ENCODE data around the gene SLC7A11. TPM values are rescaled to one million over a fixed set of nuclear protein-coding genes. Genes with fewer than 3 reads are reported as not detected.

Gene SLC7A11
- total and polyA plus RNA-seq, 10 of the 15 experiments (the other 5 are each of a cell fraction or from before 2014, with no cell fraction given), result 1.6 to 9.8 (median 3.5) TPM

GRCh38 chr4:138226351-138226750 is 15.8 kb downstream of the SLC7A11 start (continued):
- TF ChIP-seq GATAD2B (conservative IDR thresholded peaks at IDR 0.05; ENCODE audit: low read depth), result no peak
- no peak for TF ChIP-seq ATF2 (IDR thresholded peaks at IDR 0.05; ENCODE audit: low read length)
- TF ChIP-seq SIX5 (IDR thresholded peaks at IDR 0.05; ENCODE audit: low read depth, low read length, severe bottlenecking), result no peak

GRCh38 chr4:138225477-138225876 is 16.7 kb downstream of the SLC7A11 start:
- no peaks in the 10 kb centered on the region for H3K4me1 ChIP-seq (ENCODE audit: control insufficient read depth, insufficient read depth, low read length)
- WGBS (ENCODE audit: insufficient coverage, insufficient replicate concordance, low lambda C conversion rate, missing lambda C conversion rate), result 5% methylated on average over 1 of the region's 1 CpG

GRCh38 chr4:138224614-138225013 is 17.5 kb downstream of the SLC7A11 start:
- Histone ChIP-seq H3K36me3 (ENCODE audit: control insufficient read depth in 2 of 2, insufficient read depth in 2 of 2, low read length in 1 of 2) (no peaks in the 10 kb centered on the region), H3K27ac (ENCODE audit: control insufficient read depth, insufficient read depth) (no peak overlapping the region), H3K4me3 (no peak overlapping the region), H3K27me3 (replicated peaks in 1 of 2; ENCODE audit: control insufficient read depth in 2 of 2, insufficient read depth in 2 of 2, low read length in 1 of 2) (no peaks in the 10 kb centered on the region), H3K79me2 (ENCODE audit: control insufficient read depth, insufficient read depth, low read length) (no peaks in the 10 kb centered on the region), H2AFZ (ENCODE audit: control insufficient read depth, low read depth, low read length) (no peak overlapping the region), H4K20me1 (ENCODE audit: control insufficient read depth, insufficient read depth) (no peaks in the 10 kb centered on the region), H3K4me2 (ENCODE audit: control insufficient read depth, insufficient read depth) (no peak overlapping the region), H3K9me3 (replicated peaks; ENCODE audit: control insufficient read depth, insufficient read depth, low read length) (no peaks in the 10 kb centered on the region), H3K4me1 (ENCODE audit: control insufficient read depth, insufficient read depth, low read length) (no peaks in the 10 kb centered on the region), H3K9ac (ENCODE audit: control insufficient read depth, insufficient read depth, low read length) (no peak overlapping the region)
- DNase-seq (ENCODE audit: low read depth, low spot score) (no peak), ATAC-seq (no peak), FAIRE-seq (no peak)
- ChIA-PET SMC1A (ENCODE audit: uncharacterized antibody, unreplicated experiment) (interaction anchor here (1.2 to 2.5 kb wide), 6 partner anchors 9 to 453 kb away, joined by 3 to 14 read pairs (median 5); partner anchors contain the start of gene SLC7A11), CTCF (interaction anchor here (0.7 to 0.8 kb wide), 3 partner anchors 14 to 189 kb away, joined by 3 read pairs; no protein-coding TSS in a partner anchor), POLR2A (no interaction called here), RAD21 (ENCODE audit: unreplicated experiment) (no interaction called here)
- intact Hi-C loops (cut with micrococcal nuclease; ENCODE audit: unreplicated experiment) (no loop called here), in situ Hi-C loops (cut with MboI) (loop anchor here (25.0 kb wide), 1 partner anchor 1088 kb away; the partner anchor contains the start of genes NAA15 and NDUFC1)
- BruUV-seq (replicated peaks), result no TSS peak
- TF ChIP-seq RFX5 (IDR thresholded peaks at IDR 0.05; ENCODE audit: low read depth, low read length) (no peak), ZNF622 (IDR thresholded peaks at IDR 0.05) (no peak), SMC3 (IDR thresholded peaks at IDR 0.05; ENCODE audit: borderline replicate concordance, low read length) (no peak), WRNIP1 (IDR thresholded peaks at IDR 0.05; ENCODE audit: borderline replicate concordance, low read depth, low read length) (no peak), ZBTB11 (CRISPR knock-in tag; IDR thresholded peaks at IDR 0.05) (no peak)

More at GRCh38 chr4:138225477-138225876, 16.7 kb downstream of the SLC7A11 start:
- Histone ChIP-seq H3K9me3 (replicated peaks; ENCODE audit: control insufficient read depth, insufficient read depth, low read length) (no peaks in the 10 kb centered on the region), H3K4me3 (no peak overlapping the region), H3K79me2 (ENCODE audit: control insufficient read depth, insufficient read depth, low read length) (no peaks in the 10 kb centered on the region), H3K36me3 (ENCODE audit: control insufficient read depth in 2 of 2, insufficient read depth in 2 of 2, low read length in 1 of 2) (no peaks in the 10 kb centered on the region), H3K9ac (ENCODE audit: control insufficient read depth, insufficient read depth, low read length) (no peak overlapping the region), H4K20me1 (ENCODE audit: control insufficient read depth, insufficient read depth) (no peaks in the 10 kb centered on the region), H3K27ac (ENCODE audit: control insufficient read depth, insufficient read depth) (no peak overlapping the region), H3K4me2 (ENCODE audit: control insufficient read depth, insufficient read depth) (no peak overlapping the region), H3K27me3 (replicated peaks in 1 of 2; ENCODE audit: control insufficient read depth in 2 of 2, insufficient read depth in 2 of 2, low read length in 1 of 2) (no peaks in the 10 kb centered on the region), H2AFZ (ENCODE audit: control insufficient read depth, low read depth, low read length) (no peak overlapping the region)
- SMC1A ChIA-PET (ENCODE audit: uncharacterized antibody, unreplicated experiment), result interaction anchor here (1.2 to 2.5 kb wide), 4 partner anchors 9 to 54 kb away, joined by 3 to 9 read pairs (median 5); no protein-coding TSS in a partner anchor
- TF ChIP-seq HDGF (IDR thresholded peaks at IDR 0.05), result no peak
- TF ChIP-seq MTA2 (IDR thresholded peaks at IDR 0.05; ENCODE audit: low read depth), result peak; percentile 32
- in situ Hi-C loops (cut with MboI) (no loop called here), intact Hi-C loops (cut with micrococcal nuclease; ENCODE audit: unreplicated experiment) (no loop called here)
- CTCF ChIA-PET, result no interaction called here
- RAD21 ChIA-PET (ENCODE audit: unreplicated experiment), result no interaction called here
- ATAC-seq (peak; percentile 19; the same call in 2 of the 3 replicates), DNase-seq (ENCODE audit: low read depth, low spot score) (no peak), FAIRE-seq (no peak)
- POLR2A ChIA-PET, result no interaction called here
- BruUV-seq (replicated peaks), result no TSS peak
